ENCODE results near the gene VGLL2. TPM values are rescaled to one million over a fixed set of nuclear protein-coding genes. Genes with fewer than 3 reads are reported as not detected.

VGLL2 gene
- total RNA-seq, 4 donors from 2014 or later, result not detected

DNA sequence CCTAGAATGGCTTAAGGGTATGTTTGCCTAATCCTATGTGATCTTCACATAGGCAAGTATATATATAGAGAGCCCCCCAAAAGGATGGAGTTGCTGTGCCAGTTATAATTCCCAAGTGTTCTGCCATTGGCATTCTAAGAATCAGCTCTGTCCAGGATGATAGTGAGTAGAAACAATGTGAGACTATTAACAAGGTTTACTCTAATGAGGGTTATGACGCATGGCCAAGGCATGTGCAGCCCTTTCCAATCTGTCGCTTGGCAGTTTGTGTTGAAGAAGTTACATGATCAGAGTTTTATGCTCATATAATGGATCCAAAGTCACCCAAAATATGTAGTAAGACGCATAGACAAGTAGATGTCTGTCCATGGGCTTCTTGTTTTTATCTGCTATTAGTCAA lies 33.6 kb downstream of the VGLL2 start:
- no peaks in the 10 kb centered on the region for H3K9me3 ChIP-seq

DNA sequence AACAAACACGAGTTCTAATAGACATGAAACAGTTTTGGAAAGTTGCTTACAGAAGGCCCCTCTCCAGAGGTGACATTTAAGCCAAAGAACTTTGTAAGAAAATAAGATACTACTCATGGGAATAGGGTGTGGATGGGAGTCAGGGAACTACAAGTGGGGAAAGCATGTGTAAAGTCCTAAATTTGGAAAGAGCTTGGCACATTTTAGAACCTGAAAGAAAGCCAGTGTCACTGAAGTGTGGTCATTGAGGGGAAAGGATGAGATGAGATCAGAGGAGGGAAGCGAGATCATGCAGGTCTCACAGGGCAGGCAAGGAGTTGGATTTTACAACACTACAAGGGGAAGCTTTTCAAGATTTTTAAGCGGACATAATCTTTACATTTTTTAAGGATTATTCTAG lies 38.0 kb downstream of the VGLL2 start:
- Histone ChIP-seq H3K4me3 (no peak overlapping the region), H3K4me1 (no peaks in the 10 kb centered on the region), H3K36me3 (no peaks in the 10 kb centered on the region), H3K27me3 (no peaks in the 10 kb centered on the region), H3K27ac (no peak overlapping the region), H3K9me3 (no peaks in the 10 kb centered on the region)
- DNase-seq, result no peak
- no peak for TF ChIP-seq POLR2A (IDR thresholded peaks at IDR 0.05)
- TF ChIP-seq, protein P1, sequence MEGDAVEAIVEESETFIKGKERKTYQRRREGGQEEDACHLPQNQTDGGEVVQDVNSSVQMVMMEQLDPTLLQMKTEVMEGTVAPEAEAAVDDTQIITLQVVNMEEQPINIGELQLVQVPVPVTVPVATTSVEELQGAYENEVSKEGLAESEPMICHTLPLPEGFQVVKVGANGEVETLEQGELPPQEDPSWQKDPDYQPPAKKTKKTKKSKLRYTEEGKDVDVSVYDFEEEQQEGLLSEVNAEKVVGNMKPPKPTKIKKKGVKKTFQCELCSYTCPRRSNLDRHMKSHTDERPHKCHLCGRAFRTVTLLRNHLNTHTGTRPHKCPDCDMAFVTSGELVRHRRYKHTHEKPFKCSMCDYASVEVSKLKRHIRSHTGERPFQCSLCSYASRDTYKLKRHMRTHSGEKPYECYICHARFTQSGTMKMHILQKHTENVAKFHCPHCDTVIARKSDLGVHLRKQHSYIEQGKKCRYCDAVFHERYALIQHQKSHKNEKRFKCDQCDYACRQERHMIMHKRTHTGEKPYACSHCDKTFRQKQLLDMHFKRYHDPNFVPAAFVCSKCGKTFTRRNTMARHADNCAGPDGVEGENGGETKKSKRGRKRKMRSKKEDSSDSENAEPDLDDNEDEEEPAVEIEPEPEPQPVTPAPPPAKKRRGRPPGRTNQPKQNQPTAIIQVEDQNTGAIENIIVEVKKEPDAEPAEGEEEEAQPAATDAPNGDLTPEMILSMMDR (IDR thresholded peaks at IDR 0.05), result no peak
- intact Hi-C loops (cut with DNase I; ENCODE audit: low total_unique reads), result no loop called here

More for the DNA sequence above, 33.6 kb downstream of the VGLL2 start:
- Histone ChIP-seq H3K4me1 (no peaks in the 10 kb centered on the region), H3K4me3 (no peak overlapping the region), H3K36me3 (no peaks in the 10 kb centered on the region), H3K27me3 (no peaks in the 10 kb centered on the region), H3K27ac (no peak overlapping the region)
- TF ChIP-seq, protein P1 (IDR thresholded peaks at IDR 0.05), result no peak
- TF ChIP-seq POLR2A (IDR thresholded peaks at IDR 0.05), result no peak
- intact Hi-C loops (cut with DNase I; ENCODE audit: low total_unique reads), result no loop called here
- no peak for DNase-seq

DNA sequence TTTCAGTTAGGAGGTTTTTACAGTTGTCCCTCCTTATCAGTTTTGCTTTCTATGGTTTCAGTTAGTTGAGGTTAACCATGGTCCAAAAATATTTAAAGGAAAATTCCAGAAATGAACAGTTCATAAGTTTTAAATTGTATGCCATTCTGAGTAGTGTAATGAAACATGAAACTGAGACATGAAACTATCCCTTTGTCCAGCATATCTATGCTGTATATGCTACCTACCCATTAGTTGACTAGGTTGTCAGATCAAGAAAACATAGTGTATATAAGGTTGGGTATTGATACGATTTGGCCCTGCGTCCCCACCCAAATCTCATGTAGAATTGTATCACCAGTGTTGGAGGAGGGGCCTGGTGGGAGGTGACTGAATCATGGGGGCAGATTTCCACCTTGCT lies 39.1 kb downstream of the VGLL2 start:
- Histone ChIP-seq H3K9me3 (no peaks in the 10 kb centered on the region), H3K4me1 (no peaks in the 10 kb centered on the region), H3K4me3 (no peak overlapping the region), H3K27me3 (no peaks in the 10 kb centered on the region), H3K36me3 (no peaks in the 10 kb centered on the region), H3K27ac (no peak overlapping the region)
- DNase-seq, result no peak
- TF ChIP-seq POLR2A (IDR thresholded peaks at IDR 0.05), result no peak
- TF ChIP-seq, protein P1 (IDR thresholded peaks at IDR 0.05), result no peak
- intact Hi-C loops (cut with DNase I; ENCODE audit: low total_unique reads), result no loop called here

DNA sequence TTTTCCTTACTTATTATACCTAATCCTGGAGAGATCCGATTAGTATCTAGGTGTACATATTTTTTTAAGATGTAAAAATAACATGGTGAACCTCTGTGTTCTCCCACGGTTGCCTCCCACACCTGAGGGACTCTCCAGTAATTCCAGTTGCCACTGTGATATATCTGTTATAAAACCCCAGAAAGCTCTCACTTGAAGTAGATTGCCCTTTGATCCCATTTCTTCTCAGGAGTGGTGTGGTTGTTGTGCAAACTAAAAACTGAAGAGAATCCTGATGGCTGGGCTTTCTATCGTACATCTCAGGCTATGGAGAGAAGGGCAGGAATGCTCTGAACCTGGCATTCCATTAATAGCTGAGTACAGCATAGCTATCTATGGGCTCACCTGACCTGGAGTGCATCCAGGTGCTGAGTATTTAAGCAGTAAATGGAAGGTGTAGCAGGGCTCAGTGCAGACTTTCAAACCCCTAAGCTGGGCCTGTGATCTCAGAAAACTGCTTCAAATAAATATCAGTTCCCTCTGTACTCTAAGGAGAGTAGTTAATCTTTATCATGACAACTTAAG lies 41.0 kb downstream of the VGLL2 start:
- no peak for DNase-seq
- H3K27me3 ChIP-seq, result no peaks in the 10 kb centered on the region
- H3K27ac ChIP-seq, result no peak overlapping the region
- H3K9me3 ChIP-seq, result no peaks in the 10 kb centered on the region
- no peaks in the 10 kb centered on the region for H3K4me1 ChIP-seq
- intact Hi-C loops (cut with DNase I; ENCODE audit: low total_unique reads), result no loop called here
- TF ChIP-seq, protein P1 (IDR thresholded peaks at IDR 0.05), result no peak
- TF ChIP-seq POLR2A (IDR thresholded peaks at IDR 0.05), result no peak
- H3K36me3 ChIP-seq, result no peaks in the 10 kb centered on the region
- H3K4me3 ChIP-seq, result no peak overlapping the region

DNA sequence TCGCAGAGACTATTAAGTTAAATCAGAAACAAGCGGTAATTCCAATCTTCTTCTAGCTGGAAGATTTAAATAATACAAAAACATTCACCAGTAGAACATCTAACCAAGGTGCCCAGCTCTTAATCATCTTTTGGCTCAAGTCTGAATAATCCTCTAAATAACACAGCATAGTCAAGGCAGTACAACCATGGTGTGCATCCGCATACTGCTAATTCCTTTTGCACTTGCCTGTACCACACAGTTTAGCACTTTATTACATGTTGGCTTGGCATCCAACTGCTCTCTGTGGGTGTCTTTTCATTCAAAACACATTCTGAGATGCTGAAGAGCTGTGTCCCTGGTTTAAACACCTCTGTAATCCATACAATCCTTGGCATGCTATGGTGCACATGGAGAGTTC lies 42.3 kb downstream of the VGLL2 start:
- H3K9me3 ChIP-seq, result no peaks in the 10 kb centered on the region
- no peak overlapping the region for H3K27ac ChIP-seq
- H3K4me1 ChIP-seq, result no peaks in the 10 kb centered on the region
- intact Hi-C loops (cut with DNase I; ENCODE audit: low total_unique reads), result no loop called here
- no peaks in the 10 kb centered on the region for H3K36me3 ChIP-seq
- no peak for DNase-seq
- H3K4me3 ChIP-seq, result no peak overlapping the region
- no peak for TF ChIP-seq POLR2A (IDR thresholded peaks at IDR 0.05)
- TF ChIP-seq, protein P1 (IDR thresholded peaks at IDR 0.05), result no peak
- H3K27me3 ChIP-seq, result no peaks in the 10 kb centered on the region

Data from uterus (tissue), 4 donors.